NCI-H1048 (cell line): ENCODE measurements around the gene CTAGE15.
"Not testable (repeated sequence)": the region's sequence is repeated elsewhere in the genome, so short reads cannot be mapped to it uniquely, and the experiment has no call there.

Experiments
- DNase-seq: peaks from one replicate; lab custom pipeline; 2025; lab: John Stamatoyannopoulos, UW

CTAGE15 gene

GRCh38 chr7:143622130-143622529 is 50.5 kb downstream of the CTAGE15 start:
- not testable (repeated sequence) for DNase-seq
